Measurements from ENCODE around the gene RAMACL. TPM values are rescaled to one million over a fixed set of nuclear protein-coding genes. Genes with fewer than 3 reads are reported as not detected.
"Not testable (repeated sequence)": the region's sequence is repeated elsewhere in the genome, so short reads cannot be mapped to it uniquely, and the experiment has no call there.

RAMACL gene
- polyA plus RNA-seq, 1 experiment: 0.26 TPM

DNA sequence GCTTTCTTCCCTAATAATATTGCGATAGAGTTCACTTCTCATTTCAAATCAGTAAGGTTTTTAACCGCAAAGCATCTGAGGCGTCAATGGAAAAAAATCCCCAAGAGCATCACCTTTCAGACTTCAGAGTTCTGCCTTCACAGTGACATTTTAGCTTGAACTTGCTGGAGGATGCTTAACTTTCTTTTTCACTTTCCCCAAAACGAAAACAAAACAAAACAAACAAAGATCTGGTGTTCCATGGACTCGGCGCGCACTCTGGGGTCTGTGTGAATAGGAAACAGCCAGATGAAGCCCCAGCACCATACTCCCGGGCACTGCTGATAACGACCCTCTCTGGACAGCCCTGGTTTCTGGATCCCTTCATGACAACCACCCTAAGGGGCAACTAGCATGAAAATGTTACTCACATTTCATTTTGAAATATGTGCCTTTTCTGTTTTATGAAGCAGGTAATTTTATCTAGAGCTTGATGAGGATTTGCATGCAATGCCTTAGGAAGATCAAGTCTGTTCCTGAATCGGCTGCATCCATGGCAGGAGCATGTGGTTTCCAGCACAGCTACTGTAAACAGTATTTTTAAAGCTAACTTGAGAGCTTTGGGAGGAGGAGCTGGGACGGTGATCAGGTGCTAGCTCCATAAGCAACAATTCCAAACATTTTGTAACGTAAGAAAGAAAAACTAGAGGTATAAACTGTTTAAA lies 44.5 kb downstream of the RAMACL start:
- no peak for DNase-seq (ENCODE audit: low read depth)
- ChIA-PET CTCF (interaction anchor here (1.2 to 2.0 kb wide), 2 partner anchors 11 to 27 kb away, joined by 4 read pairs; no protein-coding TSS in a partner anchor), POLR2A (no interaction called here)
- Histone ChIP-seq H3K27me3 (ENCODE audit: control insufficient read depth, insufficient read depth, low read length) (no peaks in the 10 kb centered on the region), H3K36me3 (ENCODE audit: control insufficient read depth, insufficient read depth, low read length) (peaks cover 1% of the 10 kb centered on the region; the same call in 1 of the 2 replicates), H3K4me3 (ENCODE audit: low read depth, low read length) (no peak overlapping the region)
- TF ChIP-seq CTCF (IDR thresholded peaks at IDR 0.05; ENCODE audit: insufficient read depth, low read depth, low read length): no peak

DNA sequence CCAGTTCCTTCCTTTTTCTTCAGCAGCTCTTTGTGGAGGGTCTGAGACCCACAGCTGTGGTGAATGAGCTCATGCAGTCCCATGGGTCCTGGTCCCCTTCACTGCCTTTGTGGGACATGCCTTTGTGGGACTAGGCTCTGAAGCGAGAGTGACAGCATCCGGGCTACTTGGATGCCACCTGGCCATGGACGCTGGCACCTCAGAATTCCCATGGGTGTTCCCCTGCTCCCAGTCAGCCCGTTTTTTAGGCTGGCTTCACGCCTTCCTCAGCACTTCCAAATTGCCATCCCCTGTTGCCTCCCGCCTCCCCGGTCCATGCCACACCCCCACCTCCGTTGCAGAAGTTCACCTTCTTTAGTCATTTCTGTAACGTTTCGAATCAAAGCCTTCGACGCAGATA lies 45.1 kb downstream of the RAMACL start:
- Histone ChIP-seq H3K36me3 (ENCODE audit: control insufficient read depth, insufficient read depth, low read length) (peaks cover 1% of the 10 kb centered on the region; the same call in 1 of the 2 replicates), H3K4me3 (ENCODE audit: low read depth, low read length) (no peak overlapping the region), H3K27me3 (ENCODE audit: control insufficient read depth, insufficient read depth, low read length) (no peaks in the 10 kb centered on the region)
- no peak for DNase-seq (ENCODE audit: low read depth)
- ChIA-PET POLR2A (no interaction called here), CTCF (interaction anchor here (1.2 to 2.0 kb wide), 2 partner anchors 12 to 26 kb away, joined by 4 read pairs; no protein-coding TSS in a partner anchor)
- TF ChIP-seq CTCF (IDR thresholded peaks at IDR 0.05; ENCODE audit: insufficient read depth, low read depth, low read length): no peak

- no peak for DNase-seq (ENCODE audit: low read depth)
- Histone ChIP-seq H3K36me3 (ENCODE audit: control insufficient read depth, insufficient read depth, low read length) (peaks cover 3% of the 10 kb centered on the region; the same call in 1 of the 2 replicates), H3K27me3 (ENCODE audit: control insufficient read depth, insufficient read depth, low read length) (no peaks in the 10 kb centered on the region), H3K4me3 (ENCODE audit: low read depth, low read length) (no peak overlapping the region)
- ChIA-PET POLR2A (no interaction called here), CTCF (interaction anchor here (2.0 kb wide), 1 partner anchor 26 kb away, joined by 4 read pairs; no protein-coding TSS in a partner anchor)
- TF ChIP-seq CTCF (IDR thresholded peaks at IDR 0.05; ENCODE audit: insufficient read depth, low read depth, low read length): no peak
Observed at GRCh38 chr6:166540631-166541331, 45.7 kb downstream of the RAMACL start.

- H3K4me3 ChIP-seq (ENCODE audit: low read depth, low read length): no peak overlapping the region
- no peak for TF ChIP-seq CTCF (IDR thresholded peaks at IDR 0.05; ENCODE audit: insufficient read depth, low read depth, low read length)
- H3K27me3 ChIP-seq (ENCODE audit: control insufficient read depth, insufficient read depth, low read length): no peaks in the 10 kb centered on the region
- DNase-seq (ENCODE audit: low read depth): no peak
- ChIA-PET POLR2A (no interaction called here), CTCF (no interaction called here)
- peaks cover 4% of the 10 kb centered on the region for H3K36me3 ChIP-seq (ENCODE audit: control insufficient read depth, insufficient read depth, low read length)
Observed at GRCh38 chr6:166539543-166539942, 46.9 kb downstream of the RAMACL start.

DNA sequence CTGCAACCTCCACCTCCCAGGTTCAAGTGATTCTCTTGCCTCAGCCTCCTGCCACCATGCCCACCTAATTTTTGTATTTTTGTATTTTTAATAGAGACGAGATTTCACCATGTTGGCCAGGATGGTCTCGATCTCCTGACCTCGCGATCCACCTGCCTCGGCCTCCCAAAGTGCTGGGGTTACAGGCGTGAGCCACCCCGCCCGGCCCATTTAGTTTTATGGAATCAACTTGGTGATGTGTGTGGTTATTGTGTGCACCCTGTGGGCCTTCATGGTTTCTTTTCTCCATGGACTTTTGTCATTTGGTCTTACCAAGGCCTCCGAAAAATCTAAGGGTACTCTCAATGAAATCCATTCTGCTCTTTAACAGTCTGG lies 47.5 kb downstream of the RAMACL start:
- H3K36me3 ChIP-seq (ENCODE audit: control insufficient read depth, insufficient read depth, low read length); CTCF ChIA-PET: not testable (repeated sequence)
- POLR2A ChIA-PET: interaction anchor here (0.5 kb wide), 1 partner anchor 9 kb away, joined by 3 read pairs; no protein-coding TSS in a partner anchor

More for the DNA sequence above, 47.5 kb downstream of the RAMACL start:
- not testable (repeated sequence) for H3K4me3 ChIP-seq (ENCODE audit: low read depth, low read length); DNase-seq (ENCODE audit: low read depth); H3K27me3 ChIP-seq (ENCODE audit: control insufficient read depth, insufficient read depth, low read length)

All from BJ (cell line).